Ectodermal cell (in vitro differentiated cells): ENCODE data around the gene HOXB2.

Experiments
- H3K27ac ChIP-seq: 2 replicates; pipeline ENCODE4 v1.7.0; 2013; ENCODE audit warnings: mild to moderate bottlenecking, low read depth, low read length; ENCODE audit not compliant: insufficient read depth, poor library complexity, severe bottlenecking
- H3K27me3 ChIP-seq: 2 replicates; pipeline ENCODE4 v1.7.0; 2013; ENCODE audit warnings: mild to moderate bottlenecking, low read length; ENCODE audit not compliant: insufficient read depth, control insufficient read depth, poor library complexity, severe bottlenecking
- H3K36me3 ChIP-seq: one replicate; pipeline ENCODE4 v1.7.0; 2013; ENCODE audit warnings: low read length; ENCODE audit not compliant: control insufficient read depth, insufficient read depth
- H3K4me1 ChIP-seq: one replicate; pipeline ENCODE4 v1.7.0; 2013; ENCODE audit warnings: low read length; ENCODE audit not compliant: control insufficient read depth, insufficient read depth
- H3K4me3 ChIP-seq: 2 replicates; pipeline ENCODE4 v1.7.0; 2013; ENCODE audit warnings: low read depth, low read length, control low read depth; ENCODE audit not compliant: insufficient read depth
- H3K9me3 ChIP-seq: 2 replicates; pipeline ENCODE4 v1.7.0; 2013; ENCODE audit warnings: mild to moderate bottlenecking, low read length, moderate library complexity; ENCODE audit not compliant: control insufficient read depth
- WGBS, 2 experiments: methylation state at CpG; one replicate each; pipeline ENCODE4 v1.1.7; 2013; ENCODE audit warnings: missing lambda C conversion rate in 2 of 2; 5-methylcytosine and 5-hydroxymethylcytosine counted together

HOXB2 gene

GRCh38 chr17:48565022-48565554, 20.2 kb upstream of the HOXB2 start:
- Histone ChIP-seq H3K4me3 (no peak overlapping the region), H3K27ac (no peak overlapping the region), H3K36me3 (no peaks in the 10 kb centered on the region), H3K4me1 (peaks cover 5% of the 10 kb centered on the region), H3K9me3 (no peaks in the 10 kb centered on the region), H3K27me3 (peaks cover 100% of the 10 kb centered on the region)
- 5 to 7% methylated on average over 2 of the region's 2 CpGs for WGBS, 2 experiments

DNA sequence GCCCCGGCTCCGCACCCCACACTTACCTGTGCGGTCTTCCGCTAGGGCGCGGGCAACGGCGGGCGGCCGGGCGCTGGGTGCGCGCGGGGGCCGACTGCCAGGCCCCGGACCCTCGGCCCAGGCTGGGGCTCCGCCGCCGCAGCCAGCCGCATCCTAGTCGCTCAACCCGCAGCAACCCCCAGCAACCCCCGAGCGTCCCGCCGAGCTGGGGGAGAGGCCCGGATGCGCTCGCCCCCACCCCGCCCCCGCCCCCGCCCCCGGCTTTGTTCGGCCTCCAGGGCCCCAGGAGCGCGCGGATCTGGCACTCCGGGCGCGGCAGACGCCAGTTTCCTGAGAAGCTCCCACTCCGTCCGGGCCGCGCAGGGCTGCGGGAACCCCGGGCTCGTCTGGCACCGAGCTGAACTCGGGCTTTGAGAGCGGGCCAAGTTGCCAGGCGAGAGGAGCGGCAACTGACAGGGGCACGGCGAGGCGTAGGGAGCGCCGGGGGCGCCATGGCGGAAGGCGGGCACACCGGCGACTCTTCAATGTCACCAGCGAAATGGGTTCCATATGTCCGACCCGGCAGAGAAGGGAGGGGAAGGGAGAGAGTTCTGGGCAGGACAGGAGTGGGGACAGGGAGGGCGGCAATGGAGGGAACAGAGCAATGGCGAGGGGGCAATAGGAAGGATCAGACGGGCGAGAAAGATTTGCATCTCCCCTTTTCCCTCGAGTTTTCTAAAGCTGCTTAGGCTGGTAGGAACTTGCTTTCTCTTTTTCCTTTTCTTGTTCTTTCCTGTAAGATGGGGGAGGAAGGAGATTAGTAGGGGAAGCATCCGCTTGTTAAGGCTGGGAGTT, 19.5 kb upstream of the HOXB2 start:
- no peak overlapping the region for H3K4me3 ChIP-seq
- H3K9me3 ChIP-seq: no peaks in the 10 kb centered on the region
- H3K4me1 ChIP-seq: peaks cover 5% of the 10 kb centered on the region
- H3K27me3 ChIP-seq: peaks cover 100% of the 10 kb centered on the region
- H3K27ac ChIP-seq: no peak overlapping the region
- H3K36me3 ChIP-seq: no peaks in the 10 kb centered on the region
- WGBS, 2 experiments: 1% methylated on average over 73 of the region's 73 CpGs

DNA sequence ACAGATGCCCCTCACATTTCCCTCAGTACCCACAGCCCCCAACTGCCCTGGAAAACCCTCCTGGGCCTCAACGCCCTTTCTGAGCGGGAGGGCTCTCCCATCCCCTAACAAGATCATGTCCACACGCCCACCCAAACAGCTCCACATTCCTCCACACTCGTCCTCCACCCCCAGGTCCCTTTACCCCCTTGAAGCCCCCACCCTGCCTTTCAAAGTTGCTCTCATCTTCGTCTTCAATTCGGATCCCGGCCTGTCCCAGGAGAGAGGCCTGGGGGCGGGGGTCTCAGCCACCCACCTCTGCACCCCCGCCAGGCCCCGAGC, 18.9 kb upstream of the HOXB2 start:
- 2 to 4% methylated on average over 10 of the region's 10 CpGs for WGBS, 2 experiments
- Histone ChIP-seq H3K27me3 (peaks cover 100% of the 10 kb centered on the region), H3K9me3 (no peaks in the 10 kb centered on the region), H3K4me3 (no peak overlapping the region), H3K27ac (no peak overlapping the region), H3K36me3 (no peaks in the 10 kb centered on the region), H3K4me1 (peaks cover 5% of the 10 kb centered on the region)

- Histone ChIP-seq H3K4me1 (peaks cover 5% of the 10 kb centered on the region), H3K4me3 (no peak overlapping the region), H3K27ac (no peak overlapping the region), H3K27me3 (peaks cover 100% of the 10 kb centered on the region), H3K9me3 (no peaks in the 10 kb centered on the region), H3K36me3 (no peaks in the 10 kb centered on the region)
- WGBS, 2 experiments: 15 to 18% methylated on average over 6 of the region's 6 CpGs
These were observed 18.5 kb upstream of the HOXB2 start for GRCh38 chr17:48563385-48563838.

DNA sequence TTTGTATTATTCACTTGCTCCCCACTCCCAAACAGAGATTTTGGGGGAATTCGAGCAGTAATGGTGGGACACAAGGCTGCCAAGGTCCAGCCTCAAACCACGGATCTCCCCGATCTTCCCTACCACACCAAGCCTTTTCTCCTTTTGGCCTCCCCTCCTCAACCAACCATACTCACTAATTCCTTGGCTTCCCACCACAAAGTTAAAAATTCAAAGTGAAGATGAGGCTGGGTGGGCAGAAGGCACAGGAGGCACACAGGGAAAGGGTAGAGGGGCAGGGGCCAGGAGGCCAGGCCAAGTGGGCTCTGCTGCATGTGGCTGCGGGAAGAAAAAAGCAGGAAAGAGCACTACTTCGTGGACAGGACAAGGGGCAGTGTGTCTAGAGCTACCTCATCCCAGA, 18.0 kb upstream of the HOXB2 start:
- H3K4me3 ChIP-seq: no peak overlapping the region
- no peaks in the 10 kb centered on the region for H3K36me3 ChIP-seq
- peaks cover 100% of the 10 kb centered on the region for H3K27me3 ChIP-seq
- H3K4me1 ChIP-seq: peaks cover 5% of the 10 kb centered on the region
- 24 to 30% methylated on average over 5 of the region's 5 CpGs for WGBS, 2 experiments
- H3K27ac ChIP-seq: no peak overlapping the region
- H3K9me3 ChIP-seq: no peaks in the 10 kb centered on the region

DNA sequence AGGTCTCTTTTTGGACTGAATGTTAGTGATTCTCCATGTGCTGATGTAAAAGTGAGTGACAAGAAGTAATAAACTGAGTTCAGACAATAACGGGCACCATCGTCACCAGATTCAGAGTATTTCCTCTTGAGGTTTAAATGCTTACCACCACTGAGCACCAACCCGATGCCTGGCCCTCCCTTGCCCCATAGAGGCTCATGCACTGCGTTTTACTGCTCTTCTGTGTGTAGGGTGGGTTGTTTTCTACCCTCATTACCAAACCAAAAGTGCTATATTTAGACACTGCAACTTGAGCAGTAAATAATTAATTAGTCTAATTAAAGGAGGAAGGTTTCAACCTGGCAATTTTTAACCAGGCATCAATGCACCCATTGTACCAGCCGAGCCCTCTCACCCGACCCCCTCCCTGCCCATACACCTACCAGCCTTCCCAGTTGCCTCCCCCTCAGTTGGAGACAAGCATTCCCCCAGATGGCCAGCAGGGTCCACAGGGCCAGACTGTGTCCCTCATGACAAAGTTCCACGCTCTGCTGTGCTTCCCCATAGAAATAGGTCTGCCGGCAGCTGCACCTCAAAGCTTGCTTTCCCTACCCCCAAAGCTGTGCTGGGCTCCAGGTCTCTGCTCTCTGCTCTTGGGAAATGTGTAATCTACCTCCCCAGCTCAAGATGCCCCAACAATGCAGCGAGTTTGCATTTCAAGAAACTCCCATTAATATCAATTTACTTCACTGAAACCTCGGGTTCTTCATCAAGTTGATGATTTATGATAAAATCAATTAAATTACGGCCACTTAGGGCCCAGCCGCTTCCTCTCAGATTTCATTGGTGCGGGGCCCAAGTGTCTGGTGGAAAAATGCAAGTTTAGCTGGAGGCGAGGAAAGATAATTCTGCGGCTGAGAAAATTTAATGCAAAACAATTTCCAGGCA, 17.2 kb upstream of the HOXB2 start:
- WGBS, 2 experiments: 27 to 38% methylated on average over 13 to 15 of the region's 15 CpGs
- Histone ChIP-seq H3K27me3 (peaks cover 100% of the 10 kb centered on the region), H3K4me1 (peaks cover 5% of the 10 kb centered on the region), H3K36me3 (no peaks in the 10 kb centered on the region), H3K27ac (no peak overlapping the region), H3K4me3 (no peak overlapping the region), H3K9me3 (no peaks in the 10 kb centered on the region)

- no peak overlapping the region for H3K27ac ChIP-seq
- 14 to 17% methylated on average over 14 of the region's 14 CpGs for WGBS, 2 experiments
These were observed 15.2 kb upstream of the HOXB2 start for GRCh38 chr17:48559840-48560817.

GRCh38 chr17:48559122-48559839, 14.4 kb upstream of the HOXB2 start:
- no peak overlapping the region for H3K27ac ChIP-seq
- peaks cover 100% of the 10 kb centered on the region for H3K27me3 ChIP-seq
- WGBS, 2 experiments: 4 to 5% methylated on average over 14 to 15 of the region's 16 CpGs
- H3K9me3 ChIP-seq: no peaks in the 10 kb centered on the region
- peaks cover 1% of the 10 kb centered on the region for H3K4me1 ChIP-seq
- no peaks in the 10 kb centered on the region for H3K36me3 ChIP-seq
- no peak overlapping the region for H3K4me3 ChIP-seq

More at GRCh38 chr17:48559840-48560817, 15.2 kb upstream of the HOXB2 start:
- H3K4me3 ChIP-seq: no peak overlapping the region
- H3K4me1 ChIP-seq: peaks cover 5% of the 10 kb centered on the region
- no peaks in the 10 kb centered on the region for H3K9me3 ChIP-seq
- peaks cover 100% of the 10 kb centered on the region for H3K27me3 ChIP-seq
- no peaks in the 10 kb centered on the region for H3K36me3 ChIP-seq

DNA sequence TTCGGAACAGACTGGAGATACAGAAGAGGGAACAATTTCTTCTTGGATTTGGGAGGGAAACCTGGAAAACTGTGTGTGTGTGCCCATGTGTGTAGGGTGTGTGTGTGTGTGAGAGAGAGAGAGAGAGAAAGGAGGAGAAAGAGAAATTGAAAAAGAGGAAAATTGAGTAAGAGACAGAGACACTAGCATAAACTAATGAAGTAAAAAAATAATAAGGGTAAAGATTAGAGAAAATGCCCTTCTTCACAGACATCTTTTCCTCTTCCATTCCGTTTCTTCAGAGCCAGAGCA, 13.9 kb upstream of the HOXB2 start:
- 16 to 18% methylated on average over 2 of the region's 2 CpGs for WGBS, 2 experiments
- Histone ChIP-seq H3K9me3 (no peaks in the 10 kb centered on the region), H3K27ac (no peak overlapping the region), H3K4me1 (no peaks in the 10 kb centered on the region), H3K4me3 (no peak overlapping the region), H3K27me3 (peaks cover 100% of the 10 kb centered on the region), H3K36me3 (no peaks in the 10 kb centered on the region)
